ENCODE measurements around the gene RNF141.

RNF141 gene

DNA sequence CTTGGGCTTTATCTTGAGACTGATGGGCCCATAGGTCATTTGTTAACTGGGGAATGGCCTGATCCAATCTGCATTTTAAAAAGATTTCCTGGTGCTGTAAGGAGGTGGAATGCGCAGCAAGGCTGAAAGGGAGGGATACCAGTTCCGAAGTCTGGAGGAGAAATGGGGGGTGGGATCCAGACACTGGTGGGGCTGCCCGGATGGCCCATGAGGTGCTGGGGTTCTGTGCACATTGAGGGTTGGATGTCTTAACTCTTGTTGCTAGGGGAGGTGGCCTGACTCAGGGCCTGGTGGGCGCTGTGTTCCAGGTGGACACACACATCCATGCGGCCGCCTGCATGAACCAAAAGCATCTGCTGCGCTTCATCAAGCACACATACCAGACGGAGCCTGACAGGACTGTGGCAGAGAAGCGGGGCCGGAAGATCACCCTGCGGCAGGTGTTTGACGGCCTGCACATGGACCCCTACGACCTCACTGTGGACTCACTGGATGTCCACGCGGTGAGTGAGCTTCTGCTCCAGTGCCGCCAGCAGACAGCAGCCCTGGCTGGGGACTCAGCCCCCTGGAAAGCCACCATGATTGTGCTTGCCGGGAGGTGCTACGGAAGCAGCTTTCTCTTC lies 47.8 kb downstream of the RNF141 start:
- no peak for ATAC-seq
- TF ChIP-seq PPARA (CRISPR knock-in tag; IDR thresholded peaks at IDR 0.05; ENCODE audit: borderline replicate concordance): no peak
- TF ChIP-seq, protein P1, sequence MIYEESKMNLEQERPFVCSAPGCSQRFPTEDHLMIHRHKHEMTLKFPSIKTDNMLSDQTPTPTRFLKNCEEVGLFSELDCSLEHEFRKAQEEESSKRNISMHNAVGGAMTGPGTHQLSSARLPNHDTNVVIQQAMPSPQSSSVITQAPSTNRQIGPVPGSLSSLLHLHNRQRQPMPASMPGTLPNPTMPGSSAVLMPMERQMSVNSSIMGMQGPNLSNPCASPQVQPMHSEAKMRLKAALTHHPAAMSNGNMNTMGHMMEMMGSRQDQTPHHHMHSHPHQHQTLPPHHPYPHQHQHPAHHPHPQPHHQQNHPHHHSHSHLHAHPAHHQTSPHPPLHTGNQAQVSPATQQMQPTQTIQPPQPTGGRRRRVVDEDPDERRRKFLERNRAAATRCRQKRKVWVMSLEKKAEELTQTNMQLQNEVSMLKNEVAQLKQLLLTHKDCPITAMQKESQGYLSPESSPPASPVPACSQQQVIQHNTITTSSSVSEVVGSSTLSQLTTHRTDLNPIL (CRISPR knock-in tag; IDR thresholded peaks at IDR 0.05; ENCODE audit: low read depth): no peak
- TF ChIP-seq ZNF8 (CRISPR knock-in tag; IDR thresholded peaks at IDR 0.05): no peak
- no peak for TF ChIP-seq BACH2 (CRISPR knock-in tag; IDR thresholded peaks at IDR 0.05; ENCODE audit: borderline replicate concordance)
- TF ChIP-seq ZNF70 (CRISPR knock-in tag; IDR thresholded peaks at IDR 0.05): no peak
- no peak for TF ChIP-seq ESRRG (CRISPR knock-in tag; IDR thresholded peaks at IDR 0.05)
- TF ChIP-seq ZFP30 (CRISPR knock-in tag; IDR thresholded peaks at IDR 0.05): no peak
- no peak for TF ChIP-seq ARNTL (CRISPR knock-in tag; IDR thresholded peaks at IDR 0.05; ENCODE audit: borderline replicate concordance, low read depth)
- TF ChIP-seq ISL1 (CRISPR knock-in tag; IDR thresholded peaks at IDR 0.05): no peak
- TF ChIP-seq SNAI2 (CRISPR knock-in tag; IDR thresholded peaks at IDR 0.05): no peak
- TF ChIP-seq, protein P2, sequence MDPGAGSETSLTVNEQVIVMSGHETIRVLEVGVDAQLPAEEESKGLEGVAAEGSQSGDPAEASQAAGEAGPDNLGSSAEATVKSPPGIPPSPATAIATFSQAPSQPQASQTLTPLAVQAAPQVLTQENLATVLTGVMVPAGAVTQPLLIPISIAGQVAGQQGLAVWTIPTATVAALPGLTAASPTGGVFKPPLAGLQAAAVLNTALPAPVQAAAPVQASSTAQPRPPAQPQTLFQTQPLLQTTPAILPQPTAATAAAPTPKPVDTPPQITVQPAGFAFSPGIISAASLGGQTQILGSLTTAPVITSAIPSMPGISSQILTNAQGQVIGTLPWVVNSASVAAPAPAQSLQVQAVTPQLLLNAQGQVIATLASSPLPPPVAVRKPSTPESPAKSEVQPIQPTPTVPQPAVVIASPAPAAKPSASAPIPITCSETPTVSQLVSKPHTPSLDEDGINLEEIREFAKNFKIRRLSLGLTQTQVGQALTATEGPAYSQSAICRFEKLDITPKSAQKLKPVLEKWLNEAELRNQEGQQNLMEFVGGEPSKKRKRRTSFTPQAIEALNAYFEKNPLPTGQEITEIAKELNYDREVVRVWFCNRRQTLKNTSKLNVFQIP (CRISPR knock-in tag; IDR thresholded peaks at IDR 0.05; ENCODE audit: borderline replicate concordance, low read depth): no peak
- TF ChIP-seq CSDC2 (CRISPR knock-in tag; IDR thresholded peaks at IDR 0.05): no peak
- no peak for TF ChIP-seq ZFP3 (CRISPR knock-in tag; IDR thresholded peaks at IDR 0.05)
- TF ChIP-seq, protein P3, sequence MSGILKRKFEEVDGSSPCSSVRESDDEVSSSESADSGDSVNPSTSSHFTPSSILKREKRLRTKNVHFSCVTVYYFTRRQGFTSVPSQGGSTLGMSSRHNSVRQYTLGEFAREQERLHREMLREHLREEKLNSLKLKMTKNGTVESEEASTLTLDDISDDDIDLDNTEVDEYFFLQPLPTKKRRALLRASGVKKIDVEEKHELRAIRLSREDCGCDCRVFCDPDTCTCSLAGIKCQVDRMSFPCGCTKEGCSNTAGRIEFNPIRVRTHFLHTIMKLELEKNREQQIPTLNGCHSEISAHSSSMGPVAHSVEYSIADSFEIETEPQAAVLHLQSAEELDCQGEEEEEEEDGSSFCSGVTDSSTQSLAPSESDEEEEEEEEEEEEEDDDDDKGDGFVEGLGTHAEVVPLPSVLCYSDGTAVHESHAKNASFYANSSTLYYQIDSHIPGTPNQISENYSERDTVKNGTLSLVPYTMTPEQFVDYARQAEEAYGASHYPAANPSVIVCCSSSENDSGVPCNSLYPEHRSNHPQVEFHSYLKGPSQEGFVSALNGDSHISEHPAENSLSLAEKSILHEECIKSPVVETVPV (CRISPR knock-in tag; IDR thresholded peaks at IDR 0.05): no peak
- TF ChIP-seq, protein P4, sequence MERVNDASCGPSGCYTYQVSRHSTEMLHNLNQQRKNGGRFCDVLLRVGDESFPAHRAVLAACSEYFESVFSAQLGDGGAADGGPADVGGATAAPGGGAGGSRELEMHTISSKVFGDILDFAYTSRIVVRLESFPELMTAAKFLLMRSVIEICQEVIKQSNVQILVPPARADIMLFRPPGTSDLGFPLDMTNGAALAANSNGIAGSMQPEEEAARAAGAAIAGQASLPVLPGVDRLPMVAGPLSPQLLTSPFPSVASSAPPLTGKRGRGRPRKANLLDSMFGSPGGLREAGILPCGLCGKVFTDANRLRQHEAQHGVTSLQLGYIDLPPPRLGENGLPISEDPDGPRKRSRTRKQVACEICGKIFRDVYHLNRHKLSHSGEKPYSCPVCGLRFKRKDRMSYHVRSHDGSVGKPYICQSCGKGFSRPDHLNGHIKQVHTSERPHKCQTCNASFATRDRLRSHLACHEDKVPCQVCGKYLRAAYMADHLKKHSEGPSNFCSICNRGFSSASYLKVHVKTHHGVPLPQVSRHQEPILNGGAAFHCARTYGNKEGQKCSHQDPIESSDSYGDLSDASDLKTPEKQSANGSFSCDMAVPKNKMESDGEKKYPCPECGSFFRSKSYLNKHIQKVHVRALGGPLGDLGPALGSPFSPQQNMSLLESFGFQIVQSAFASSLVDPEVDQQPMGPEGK (CRISPR knock-in tag; IDR thresholded peaks at IDR 0.05; ENCODE audit: borderline replicate concordance): no peak

DNA sequence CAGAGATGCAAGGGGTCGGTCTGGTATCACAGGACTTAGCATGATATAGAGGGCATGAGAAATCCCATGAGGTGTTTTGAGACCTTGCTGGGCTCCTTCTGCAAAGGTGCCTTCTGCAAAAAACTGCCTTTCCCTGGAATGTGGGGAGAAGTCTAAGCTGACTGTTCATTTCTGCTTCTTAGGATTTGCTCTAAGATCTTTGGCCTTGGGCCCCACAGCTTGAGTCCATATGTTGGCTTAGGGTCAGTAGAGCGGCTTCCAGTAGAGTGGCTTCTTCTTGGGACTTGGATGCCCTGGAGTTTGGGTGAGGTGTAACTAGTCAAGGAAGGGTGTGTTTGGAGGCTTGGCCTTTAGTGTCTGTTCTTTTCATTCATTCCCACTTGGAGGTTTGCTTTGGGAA lies 48.9 kb downstream of the RNF141 start:
- TF ChIP-seq PPARA (CRISPR knock-in tag; IDR thresholded peaks at IDR 0.05; ENCODE audit: borderline replicate concordance) (no peak), TCF4 (CRISPR knock-in tag; IDR thresholded peaks at IDR 0.05; ENCODE audit: borderline replicate concordance) (no peak), RARB (CRISPR knock-in tag; IDR thresholded peaks at IDR 0.05) (no peak), TOX (CRISPR knock-in tag; IDR thresholded peaks at IDR 0.05; ENCODE audit: borderline replicate concordance) (no peak), ZNF565 (CRISPR knock-in tag; conservative IDR thresholded peaks at IDR 0.05; ENCODE audit: low read depth) (no peak)
- no peak for ATAC-seq

DNA sequence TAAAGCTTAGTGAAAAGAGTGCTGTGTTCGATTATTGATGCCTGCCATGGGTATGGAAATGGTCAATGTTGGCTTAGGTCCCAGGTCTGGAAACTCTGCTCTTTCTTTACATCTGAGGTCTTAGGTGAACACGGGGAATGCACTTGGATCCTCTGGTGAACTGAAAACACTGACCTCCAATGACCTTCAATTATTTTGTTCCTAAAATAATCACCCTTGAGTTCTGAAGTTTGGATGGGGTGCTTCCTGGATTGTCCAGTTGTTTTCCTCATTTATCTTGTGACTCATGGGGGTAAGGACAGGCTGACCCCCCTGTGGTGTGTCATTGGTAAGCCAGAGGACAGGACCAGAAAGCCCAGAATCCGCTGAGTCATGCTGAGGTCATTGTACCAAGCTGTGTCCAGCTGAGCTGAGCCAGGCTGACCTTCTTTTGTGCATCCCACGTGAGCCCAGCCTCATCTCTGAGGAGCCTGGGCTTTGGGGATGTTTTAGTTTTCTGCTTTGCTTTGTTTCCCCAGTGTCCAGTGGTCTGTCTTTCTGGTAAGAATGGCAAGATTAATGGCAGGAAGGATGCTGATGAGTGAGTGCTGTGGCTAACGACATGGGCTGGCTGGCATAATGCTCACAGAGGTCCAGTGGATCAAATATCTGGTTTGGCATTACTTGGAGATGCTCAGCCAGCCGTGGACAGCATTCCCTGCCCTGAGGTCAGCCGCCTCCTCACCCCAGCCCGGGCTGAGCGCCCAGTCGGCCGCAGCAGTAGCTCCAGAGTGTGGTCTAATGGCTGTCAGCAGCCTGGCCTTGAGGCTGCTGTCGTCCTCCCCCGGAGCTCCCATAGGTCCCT lies 50.4 kb downstream of the RNF141 start:
- ATAC-seq: peak; percentile 93
- TF ChIP-seq SNAI2 (CRISPR knock-in tag; IDR thresholded peaks at IDR 0.05) (0 out of 2 replicates have a peak, but pooled peaks have one; percentile 67), TOX (CRISPR knock-in tag; IDR thresholded peaks at IDR 0.05; ENCODE audit: borderline replicate concordance) (no peak), ZFP3 (CRISPR knock-in tag; IDR thresholded peaks at IDR 0.05) (0 out of 2 replicates have a peak, but pooled peaks have one; percentile 16), ARNTL (CRISPR knock-in tag; IDR thresholded peaks at IDR 0.05; ENCODE audit: borderline replicate concordance, low read depth) (no peak), ZC3H10 (CRISPR knock-in tag; IDR thresholded peaks at IDR 0.05) (no peak), ZFP30 (CRISPR knock-in tag; IDR thresholded peaks at IDR 0.05) (no peak), CSDC2 (CRISPR knock-in tag; IDR thresholded peaks at IDR 0.05) (no peak), TCF4 (CRISPR knock-in tag; IDR thresholded peaks at IDR 0.05; ENCODE audit: borderline replicate concordance) (no peak), PPARA (CRISPR knock-in tag; IDR thresholded peaks at IDR 0.05; ENCODE audit: borderline replicate concordance) (no peak), ISL1 (CRISPR knock-in tag; IDR thresholded peaks at IDR 0.05) (no peak), GLIS3 (CRISPR knock-in tag; IDR thresholded peaks at IDR 0.05) (no peak), ZNF565 (CRISPR knock-in tag; conservative IDR thresholded peaks at IDR 0.05; ENCODE audit: low read depth) (no peak), OSR1 (CRISPR knock-in tag; IDR thresholded peaks at IDR 0.05) (no peak), BACH2 (CRISPR knock-in tag; IDR thresholded peaks at IDR 0.05; ENCODE audit: borderline replicate concordance) (no peak)
- TF ChIP-seq, protein P4 (CRISPR knock-in tag; IDR thresholded peaks at IDR 0.05; ENCODE audit: borderline replicate concordance): peak; percentile 86; the same call in 1 of the 2 replicates
- TF ChIP-seq, protein P2 (CRISPR knock-in tag; IDR thresholded peaks at IDR 0.05; ENCODE audit: borderline replicate concordance, low read depth): no peak
- TF ChIP-seq, protein P1 (CRISPR knock-in tag; IDR thresholded peaks at IDR 0.05; ENCODE audit: low read depth): 0 out of 2 replicates have a peak, but pooled peaks have one; percentile 14
